Thymus (tissue), 11 donors: ENCODE data around the gene LAMA2. TPM values are rescaled to one million over a fixed set of nuclear protein-coding genes. Genes with fewer than 3 reads are reported as not detected.

Experiments
- DNase-seq, 9 donors: peaks; one replicate each; pipeline ENCODE4 v3.0.0-alpha.2; 2013; ENCODE audit warnings: low spot score in 9 of 9, low read depth in 6 of 9, missing footprints in 1 of 9
- H3K27ac ChIP-seq, 2 donors: one replicate each; pipeline ENCODE4 v1.5.1; 2013; ENCODE audit warnings: control low read depth in 1 of 2, low read depth in 1 of 2, low read length in 1 of 2, mild to moderate bottlenecking in 1 of 2, moderate library complexity in 1 of 2
- H3K27me3 ChIP-seq, 2 donors: one replicate each; pipeline ENCODE4 v1.5.1; 2013; ENCODE audit warnings: low read length in 1 of 2; ENCODE audit not compliant: control insufficient read depth in 2 of 2, insufficient read depth in 1 of 2
- H3K36me3 ChIP-seq, 2 donors: one replicate each; pipeline ENCODE4 v1.5.1; 2013; ENCODE audit warnings: low read length in 1 of 2, mild to moderate bottlenecking in 1 of 2, moderate library complexity in 1 of 2; ENCODE audit not compliant: control insufficient read depth in 2 of 2, insufficient read depth in 2 of 2
- H3K4me1 ChIP-seq, 2 donors: one replicate each; pipeline ENCODE4 v1.5.1; 2013; ENCODE audit warnings: low read length in 2 of 2; ENCODE audit not compliant: control insufficient read depth in 2 of 2, insufficient read depth in 2 of 2
- H3K4me3 ChIP-seq, 2 donors: one replicate each; pipeline ENCODE4 v1.5.1; 2013; ENCODE audit warnings: low read length in 2 of 2, control low read depth in 1 of 2, mild to moderate bottlenecking in 1 of 2
- H3K9me3 ChIP-seq, 2 donors: one replicate each; pipeline ENCODE4 v1.5.1; 2013; ENCODE audit warnings: low read length in 1 of 2, mild to moderate bottlenecking in 1 of 2; ENCODE audit not compliant: control insufficient read depth in 2 of 2, insufficient read depth in 1 of 2
- WGBS: extraction: QIAGEN DNeasy Blood & Tissue Kit; methylation state at CpG from one replicate; pipeline ENCODE4 v1.1.7; 2013; 5-methylcytosine and 5-hydroxymethylcytosine counted together
- polyA plus RNA-seq: library from polyadenylated mRNA; stranded (reverse); fragments of 200-250 nt; gene quantifications from one replicate; pipeline ENCODE4 v1.2.3, GENCODE V29; 2013
- total RNA-seq: library from RNA; stranded (reverse); fragments of 120-200 nt; gene quantifications from one replicate; pipeline ENCODE4 v1.2.4, GENCODE V29; 2013
- donor health status: healthy.

LAMA2 gene
- total and polyA plus RNA-seq, 2 donors, result 2.4 to 4.0 TPM

DNA sequence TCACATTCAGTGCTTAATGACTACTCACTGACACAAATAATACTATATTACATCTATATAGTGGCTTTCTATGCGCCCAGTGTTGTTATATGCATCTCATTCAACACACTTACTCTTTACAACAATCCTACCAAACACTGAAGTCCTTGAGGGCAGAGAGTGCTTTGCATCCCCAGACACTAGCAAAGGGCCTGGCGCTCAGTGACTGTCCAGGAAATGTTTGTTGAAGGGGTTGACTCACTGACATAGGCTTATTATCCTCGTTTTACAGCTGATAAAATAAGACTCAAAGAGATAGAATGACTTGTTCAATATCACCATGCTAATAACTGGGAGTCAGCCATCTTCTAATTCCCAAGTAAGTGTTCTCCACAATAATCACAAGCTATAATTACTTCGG is 663.8 kb downstream of the LAMA2 start:
- DNase-seq, result no peak
- no peaks in the 10 kb centered on the region for H3K9me3 ChIP-seq
- WGBS, result 94% methylated on average over 4 of the region's 4 CpGs
- no peak overlapping the region for H3K27ac ChIP-seq
- H3K27me3 ChIP-seq, result no peaks in the 10 kb centered on the region
- no peaks in the 10 kb centered on the region for H3K4me1 ChIP-seq
- H3K4me3 ChIP-seq, result no peak overlapping the region
- H3K36me3 ChIP-seq, result no peaks in the 10 kb centered on the region

DNA sequence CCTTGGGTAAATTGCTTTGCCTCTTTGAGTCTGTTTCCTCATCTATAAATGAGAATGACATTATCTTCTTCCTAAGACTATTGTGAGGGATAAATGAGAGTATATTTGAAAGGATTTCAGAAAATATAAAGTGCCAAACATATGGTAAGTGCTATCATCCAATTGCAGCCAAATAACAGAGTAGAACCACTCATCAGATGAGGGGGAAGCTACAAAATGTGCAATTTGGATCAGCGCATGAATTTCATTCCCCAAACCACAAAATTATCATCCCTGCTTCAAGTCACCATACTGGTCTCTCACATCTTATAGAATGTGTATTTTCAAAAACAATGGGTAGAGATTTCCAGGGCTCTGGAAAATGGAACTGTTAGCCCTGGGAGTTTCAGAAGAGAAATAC is 668.5 kb downstream of the LAMA2 start:
- H3K4me3 ChIP-seq, result no peak overlapping the region
- no peaks in the 10 kb centered on the region for H3K27me3 ChIP-seq
- H3K27ac ChIP-seq, result no peak overlapping the region
- DNase-seq, result no peak
- no peaks in the 10 kb centered on the region for H3K4me1 ChIP-seq
- 100% methylated on average over 1 of the region's 1 CpG for WGBS
- H3K36me3 ChIP-seq, result no peaks in the 10 kb centered on the region
- H3K9me3 ChIP-seq, result no peaks in the 10 kb centered on the region

DNA sequence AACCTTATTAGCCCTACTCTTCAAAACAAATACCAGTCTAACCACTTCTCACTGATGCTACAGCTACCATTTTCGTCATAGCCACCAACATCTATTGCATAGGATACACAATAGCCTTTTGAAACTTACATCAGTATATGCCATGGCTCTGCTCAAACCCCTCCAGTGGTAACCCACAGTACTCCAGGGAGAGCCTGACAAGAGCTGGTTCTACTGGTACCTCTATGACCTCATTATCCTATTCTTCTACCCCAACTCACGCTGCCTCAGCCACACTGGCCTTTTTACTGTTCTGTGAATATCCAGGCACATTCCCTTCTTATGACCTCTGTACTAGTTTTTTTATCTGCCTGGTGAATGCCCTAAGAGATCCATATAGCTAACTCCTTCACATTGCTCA is 669.5 kb downstream of the LAMA2 start:
- no peak for DNase-seq
- 98% methylated on average over 2 of the region's 2 CpGs for WGBS
- Histone ChIP-seq H3K27me3 (no peaks in the 10 kb centered on the region), H3K4me1 (no peaks in the 10 kb centered on the region), H3K9me3 (no peaks in the 10 kb centered on the region), H3K36me3 (no peaks in the 10 kb centered on the region), H3K27ac (no peak overlapping the region), H3K4me3 (no peak overlapping the region)

DNA sequence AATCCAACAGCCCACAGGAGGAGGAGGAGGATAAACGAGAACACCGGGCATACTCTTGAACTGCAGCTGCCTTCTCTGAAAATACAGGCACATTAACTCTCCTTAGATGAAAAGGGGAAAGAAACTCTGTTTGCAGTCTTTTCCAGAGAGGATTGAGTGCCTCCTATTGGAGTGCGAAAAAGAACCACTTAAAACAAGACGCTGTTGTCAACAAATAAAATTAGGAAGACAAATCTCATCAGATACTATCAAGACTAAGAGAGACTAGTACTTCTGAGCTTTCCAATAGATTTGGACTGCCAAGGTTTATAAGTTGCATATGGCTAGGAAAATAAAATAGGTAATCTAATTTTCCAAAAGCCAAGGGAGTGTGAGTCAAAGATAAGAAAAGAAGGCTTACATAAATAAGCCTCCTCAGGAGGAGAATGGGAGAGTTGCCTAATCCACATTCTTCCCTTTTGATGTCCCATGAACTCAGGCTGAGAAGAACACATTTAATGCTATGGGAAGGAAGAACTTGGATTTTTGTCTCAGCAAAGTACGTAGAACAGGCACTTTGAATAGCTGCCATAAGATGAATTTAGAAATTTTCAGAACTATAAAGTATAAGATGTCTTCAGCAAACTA is 672.4 kb downstream of the LAMA2 start:
- Histone ChIP-seq H3K9me3 (no peaks in the 10 kb centered on the region), H3K27me3 (no peaks in the 10 kb centered on the region), H3K27ac (no peak overlapping the region), H3K36me3 (no peaks in the 10 kb centered on the region), H3K4me1 (no peaks in the 10 kb centered on the region), H3K4me3 (no peak overlapping the region)
- no peak for DNase-seq
- 97% methylated on average over 5 of the region's 5 CpGs for WGBS

DNA sequence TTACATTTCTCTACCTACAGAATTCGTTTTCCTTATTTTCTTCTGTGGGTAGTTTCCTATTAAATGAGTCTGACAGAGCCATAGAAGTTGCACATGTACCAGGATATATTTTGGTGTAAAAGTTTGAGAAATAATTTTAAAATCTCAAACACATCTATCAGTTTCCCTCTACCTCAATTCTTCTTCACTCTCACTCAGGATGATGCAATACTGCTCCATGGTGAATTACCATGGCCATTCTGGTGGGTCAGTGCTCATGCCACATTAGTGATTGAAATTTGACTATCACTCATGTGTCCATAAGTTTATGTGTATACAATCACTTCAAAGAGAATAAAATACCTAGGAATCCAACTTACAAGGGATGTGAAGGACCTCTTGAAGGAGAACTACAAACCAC is 675.3 kb downstream of the LAMA2 start:
- Histone ChIP-seq H3K27me3 (no peaks in the 10 kb centered on the region), H3K36me3 (no peaks in the 10 kb centered on the region), H3K9me3 (no peaks in the 10 kb centered on the region), H3K27ac (no peak overlapping the region), H3K4me1 (no peaks in the 10 kb centered on the region), H3K4me3 (no peak overlapping the region)
- WGBS, result 92% methylated on average over 1 of the region's 1 CpG
- no peak for DNase-seq

DNA sequence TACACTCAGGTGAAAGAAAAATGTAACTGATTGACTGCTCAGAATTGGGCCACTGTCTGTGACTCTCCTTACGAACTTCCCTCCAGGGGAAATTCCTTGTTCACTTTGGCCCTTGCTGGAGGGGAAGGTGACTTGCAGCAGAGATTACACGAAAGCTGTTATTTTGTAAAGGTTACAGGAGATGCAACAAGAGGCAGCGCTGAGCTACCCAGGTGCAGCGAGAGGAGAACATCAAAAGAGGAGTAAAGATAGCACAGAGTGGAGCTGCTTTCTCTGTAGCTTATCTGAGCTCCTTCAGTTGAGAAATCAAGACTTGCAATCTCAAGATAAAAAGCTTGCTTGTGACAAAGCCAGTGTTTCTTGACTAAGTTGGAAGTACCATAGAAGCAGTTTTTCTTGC is 682.4 kb downstream of the LAMA2 start:
- no peaks in the 10 kb centered on the region for H3K9me3 ChIP-seq
- H3K36me3 ChIP-seq, result no peaks in the 10 kb centered on the region
- H3K27ac ChIP-seq, result peak overlapping the region in 1 of 2 donors; percentile 21
- no peak overlapping the region for H3K4me3 ChIP-seq
- H3K4me1 ChIP-seq, result peaks cover 2 to 11% of the 10 kb centered on the region in 2 donors
- no peaks in the 10 kb centered on the region for H3K27me3 ChIP-seq
- 32% methylated on average over 4 of the region's 4 CpGs for WGBS
- peak; percentile 40 to 88 (median 71) for DNase-seq

DNA sequence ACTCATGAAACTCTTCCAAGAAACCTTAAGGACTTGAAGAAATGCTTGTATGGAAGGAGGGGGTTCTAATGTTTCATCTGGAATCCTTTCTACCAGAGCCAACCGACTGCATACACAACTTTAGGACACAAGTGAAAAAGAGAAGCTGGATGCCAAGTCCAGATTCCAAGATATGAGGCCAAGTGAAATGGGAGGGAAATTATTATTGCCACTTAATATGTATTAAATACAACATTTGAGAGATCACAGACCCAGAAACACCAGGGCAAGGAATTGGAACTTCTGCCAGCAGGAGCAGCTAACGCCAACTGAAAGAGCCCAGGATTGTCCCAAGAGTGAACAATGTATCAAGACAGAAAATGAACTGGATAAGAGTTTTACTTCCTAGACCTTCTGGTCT is 682.9 kb downstream of the LAMA2 start:
- no peaks in the 10 kb centered on the region for H3K36me3 ChIP-seq
- peak overlapping the region; percentile 27 to 43 for H3K27ac ChIP-seq
- no peaks in the 10 kb centered on the region for H3K27me3 ChIP-seq
- no peaks in the 10 kb centered on the region for H3K9me3 ChIP-seq
- DNase-seq, result peak in 1 of 9 donors; percentile 5
- H3K4me1 ChIP-seq, result peaks cover 2 to 11% of the 10 kb centered on the region in 2 donors
- no peak overlapping the region for H3K4me3 ChIP-seq
- WGBS, result 86% methylated on average over 2 of the region's 2 CpGs
